IMR-90 (cell line): ENCODE results near the gene AMOTL1.

ENCODE experiments used
- FOS ChIP-seq: fragments of 150-350 bp; IDR thresholded peaks from 2 replicates; pipeline ENCODE4 v1.6.1; 2016; ENCODE audit warnings: low read depth, low read length
- MXI1 ChIP-seq: IDR thresholded peaks from 2 replicates; pipeline ENCODE4 v1.6.1; 2012; ENCODE audit warnings: low read depth, mild to moderate bottlenecking, low read length, moderate library complexity, borderline replicate concordance
- POLR2A ChIP-seq: IDR thresholded peaks from 2 replicates; pipeline ENCODE4 v1.6.1; 2012; ENCODE audit warnings: mild to moderate bottlenecking, low read depth, low read length
- RAD21 ChIP-seq: IDR thresholded peaks from 2 replicates; pipeline ENCODE4 v1.6.1; 2012; ENCODE audit warnings: low read length, improper control_type of control experiment
- RCOR1 ChIP-seq: IDR thresholded peaks from 2 replicates; pipeline ENCODE4 v1.6.1; 2012; ENCODE audit warnings: mild to moderate bottlenecking, low read length, improper control_type of control experiment; ENCODE audit not compliant: insufficient replicate concordance
- RFX5 ChIP-seq: IDR thresholded peaks from 2 replicates; pipeline ENCODE4 v1.8.0; 2012; ENCODE audit warnings: low read depth, mild to moderate bottlenecking, low read length, moderate library complexity
- TF ChIP-seq, protein P1 (sequence below): conservative IDR thresholded peaks from 2 replicates; pipeline ENCODE4 v1.5.1; 2012; ENCODE audit warnings: mild to moderate bottlenecking, low read depth, low read length, improper control_type of control experiment
- TF ChIP-seq, protein P2 (sequence below): fragments of 150-350 bp; IDR thresholded peaks from 2 replicates; pipeline ENCODE4 v1.6.1; 2016; ENCODE audit warnings: low read depth, mild to moderate bottlenecking, low read length, moderate library complexity, borderline replicate concordance
- TF ChIP-seq, protein P3 (sequence below): fragments of 150-350 bp; IDR thresholded peaks from 2 replicates; pipeline ENCODE4 v1.6.1; 2017; ENCODE audit warnings: mild to moderate bottlenecking, antibody characterized with exemption, low read length, low read depth

DNA sequence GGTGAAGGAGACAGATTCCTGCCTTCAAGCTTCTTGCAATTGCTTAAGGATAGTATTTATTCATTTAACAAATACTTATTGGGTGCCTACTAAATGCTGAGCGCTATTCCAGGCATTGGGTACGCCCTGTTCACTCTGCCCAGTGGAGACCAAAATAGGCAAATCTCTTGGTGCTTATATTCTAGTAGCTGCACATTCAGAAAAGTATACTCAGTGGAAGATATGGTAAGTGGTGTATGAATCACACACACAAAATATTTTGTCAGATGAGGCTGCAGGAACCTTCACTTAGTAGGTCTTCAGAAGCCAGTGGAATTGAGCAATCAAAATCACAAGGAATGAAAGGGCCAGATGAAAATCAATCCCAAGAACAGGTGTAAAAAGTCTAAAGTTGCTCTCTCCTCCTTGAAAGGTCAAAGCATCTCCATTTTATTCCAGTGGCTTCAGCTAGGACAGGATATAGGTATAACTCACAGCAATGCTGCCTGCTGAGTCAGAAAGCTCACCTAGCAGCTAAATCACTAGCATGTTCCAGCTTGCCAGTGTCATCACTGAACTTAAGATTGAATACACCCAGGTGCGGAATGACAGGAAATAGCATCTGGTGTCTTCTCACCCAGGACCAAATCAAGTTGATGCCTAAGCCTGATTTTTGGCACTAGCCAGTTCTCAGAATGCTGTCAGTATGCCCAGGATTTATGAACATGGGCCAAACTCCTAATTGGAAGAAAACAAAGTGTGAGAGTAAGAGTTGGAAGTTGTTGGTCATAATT is 83.9 kb downstream of the AMOTL1 start:
- TF ChIP-seq RFX5 (no peak), RAD21 (no peak), FOS (no peak), POLR2A (no peak), RCOR1 (no peak), MXI1 (no peak)
- TF ChIP-seq, protein P1, sequence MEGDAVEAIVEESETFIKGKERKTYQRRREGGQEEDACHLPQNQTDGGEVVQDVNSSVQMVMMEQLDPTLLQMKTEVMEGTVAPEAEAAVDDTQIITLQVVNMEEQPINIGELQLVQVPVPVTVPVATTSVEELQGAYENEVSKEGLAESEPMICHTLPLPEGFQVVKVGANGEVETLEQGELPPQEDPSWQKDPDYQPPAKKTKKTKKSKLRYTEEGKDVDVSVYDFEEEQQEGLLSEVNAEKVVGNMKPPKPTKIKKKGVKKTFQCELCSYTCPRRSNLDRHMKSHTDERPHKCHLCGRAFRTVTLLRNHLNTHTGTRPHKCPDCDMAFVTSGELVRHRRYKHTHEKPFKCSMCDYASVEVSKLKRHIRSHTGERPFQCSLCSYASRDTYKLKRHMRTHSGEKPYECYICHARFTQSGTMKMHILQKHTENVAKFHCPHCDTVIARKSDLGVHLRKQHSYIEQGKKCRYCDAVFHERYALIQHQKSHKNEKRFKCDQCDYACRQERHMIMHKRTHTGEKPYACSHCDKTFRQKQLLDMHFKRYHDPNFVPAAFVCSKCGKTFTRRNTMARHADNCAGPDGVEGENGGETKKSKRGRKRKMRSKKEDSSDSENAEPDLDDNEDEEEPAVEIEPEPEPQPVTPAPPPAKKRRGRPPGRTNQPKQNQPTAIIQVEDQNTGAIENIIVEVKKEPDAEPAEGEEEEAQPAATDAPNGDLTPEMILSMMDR, result no peak
- TF ChIP-seq, protein P2, sequence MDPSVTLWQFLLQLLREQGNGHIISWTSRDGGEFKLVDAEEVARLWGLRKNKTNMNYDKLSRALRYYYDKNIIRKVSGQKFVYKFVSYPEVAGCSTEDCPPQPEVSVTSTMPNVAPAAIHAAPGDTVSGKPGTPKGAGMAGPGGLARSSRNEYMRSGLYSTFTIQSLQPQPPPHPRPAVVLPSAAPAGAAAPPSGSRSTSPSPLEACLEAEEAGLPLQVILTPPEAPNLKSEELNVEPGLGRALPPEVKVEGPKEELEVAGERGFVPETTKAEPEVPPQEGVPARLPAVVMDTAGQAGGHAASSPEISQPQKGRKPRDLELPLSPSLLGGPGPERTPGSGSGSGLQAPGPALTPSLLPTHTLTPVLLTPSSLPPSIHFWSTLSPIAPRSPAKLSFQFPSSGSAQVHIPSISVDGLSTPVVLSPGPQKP, result no peak
- TF ChIP-seq, protein P3, sequence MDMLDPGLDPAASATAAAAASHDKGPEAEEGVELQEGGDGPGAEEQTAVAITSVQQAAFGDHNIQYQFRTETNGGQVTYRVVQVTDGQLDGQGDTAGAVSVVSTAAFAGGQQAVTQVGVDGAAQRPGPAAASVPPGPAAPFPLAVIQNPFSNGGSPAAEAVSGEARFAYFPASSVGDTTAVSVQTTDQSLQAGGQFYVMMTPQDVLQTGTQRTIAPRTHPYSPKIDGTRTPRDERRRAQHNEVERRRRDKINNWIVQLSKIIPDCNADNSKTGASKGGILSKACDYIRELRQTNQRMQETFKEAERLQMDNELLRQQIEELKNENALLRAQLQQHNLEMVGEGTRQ, result no peak
